NCI-H1436 (cell line): ENCODE data around the gene YES1.
A peak's percentile ranks its signal among the peaks of the same experiment; 100 is the strongest.
"Not testable (repeated sequence)": the region's sequence is repeated elsewhere in the genome, so short reads cannot be mapped to it uniquely, and the experiment has no call there.

ENCODE experiments used
- DNase-seq: peaks from one replicate; lab custom pipeline; 2025; lab: John Stamatoyannopoulos, UW

YES1 gene

DNA sequence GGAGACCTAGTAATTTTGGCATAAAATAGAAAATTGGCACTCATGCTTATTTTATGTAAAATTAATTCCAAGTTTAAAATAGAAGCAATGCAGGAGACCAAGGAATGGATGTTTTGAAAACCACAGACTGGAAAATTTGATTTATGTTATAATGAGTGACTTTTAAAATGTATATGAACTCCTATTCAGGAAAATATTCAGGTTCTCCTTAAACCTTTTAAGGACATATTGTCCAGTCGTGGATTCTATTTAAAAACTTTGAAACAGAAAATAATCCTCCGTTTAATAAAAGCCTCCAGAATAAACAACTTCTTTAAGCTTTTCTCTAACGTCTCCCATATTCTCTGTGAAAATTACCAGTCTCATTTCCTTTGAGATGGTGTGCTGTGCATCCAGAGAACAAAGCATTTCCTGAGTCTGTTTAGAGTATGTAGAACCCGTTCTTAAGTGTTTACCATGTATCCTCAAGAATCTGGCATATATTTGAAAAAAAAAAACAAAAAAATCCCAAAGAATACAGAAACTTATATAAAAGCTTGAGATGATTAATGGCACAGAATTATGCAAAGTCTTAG is 8.6 kb upstream of the YES1 start:
- DNase-seq = no peak

- DNase-seq = no peak
These were observed 4.8 kb upstream of the YES1 start for GRCh38 chr18:816869-817268.

- DNase-seq = no peak
These were observed 4.1 kb upstream of the YES1 start for GRCh38 chr18:816088-816653.

DNA sequence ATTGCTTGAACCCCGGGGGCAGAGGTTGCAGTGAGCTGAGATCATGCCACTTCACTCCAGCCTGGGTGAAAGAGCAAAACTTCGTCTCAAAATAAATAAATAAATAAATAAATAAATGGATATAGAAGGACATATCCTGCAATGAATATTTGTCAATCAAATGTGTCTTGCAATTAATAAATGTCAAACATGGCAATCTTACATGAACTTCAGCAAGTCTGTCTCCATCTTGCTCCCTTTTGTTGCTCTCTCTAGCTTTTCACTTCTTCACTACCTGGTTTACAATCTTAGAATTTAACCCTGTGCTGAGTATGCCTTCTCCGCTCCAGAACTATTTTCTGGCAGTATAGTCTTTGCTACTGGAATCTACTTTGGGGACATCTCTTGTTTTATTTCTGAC is 3.3 kb upstream of the YES1 start:
- DNase-seq = no peak

DNA sequence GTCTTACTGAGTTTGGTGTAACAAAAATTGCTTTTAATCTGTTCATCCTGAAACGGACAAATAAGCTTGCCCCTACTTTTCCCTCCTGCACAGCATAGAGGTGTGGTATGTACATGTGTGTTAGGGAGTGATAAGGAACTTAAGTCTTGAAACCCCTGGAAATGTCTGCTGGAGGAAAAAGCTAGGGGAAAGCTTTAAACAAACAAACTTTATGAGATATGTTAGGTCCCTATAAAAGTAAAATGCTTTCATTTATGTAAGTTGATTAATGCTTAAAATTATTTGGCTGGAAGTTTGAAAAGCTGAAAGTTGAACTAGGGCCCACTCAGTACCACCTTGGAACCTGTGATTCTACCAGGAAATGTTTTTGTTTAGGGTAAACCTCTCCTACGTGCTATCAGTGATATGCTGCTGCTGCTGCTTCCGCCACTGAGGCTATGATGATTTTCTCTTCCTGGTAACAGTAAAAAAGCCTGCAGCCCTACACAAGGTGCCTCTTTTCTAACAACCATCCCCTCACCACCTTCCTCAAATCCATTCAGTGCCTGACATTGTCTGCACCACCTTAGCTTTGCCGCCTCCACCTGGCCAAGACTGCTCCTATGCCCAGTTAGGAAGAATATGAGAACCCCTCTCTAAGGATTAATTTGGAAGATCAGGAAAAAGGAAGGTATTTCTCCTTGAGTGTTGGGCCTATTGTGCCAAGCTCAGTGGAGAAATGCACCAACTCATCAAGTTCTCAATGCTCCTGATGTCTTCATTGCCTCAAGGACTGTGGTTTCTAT is 2.5 kb upstream of the YES1 start:
- DNase-seq = no peak

DNA sequence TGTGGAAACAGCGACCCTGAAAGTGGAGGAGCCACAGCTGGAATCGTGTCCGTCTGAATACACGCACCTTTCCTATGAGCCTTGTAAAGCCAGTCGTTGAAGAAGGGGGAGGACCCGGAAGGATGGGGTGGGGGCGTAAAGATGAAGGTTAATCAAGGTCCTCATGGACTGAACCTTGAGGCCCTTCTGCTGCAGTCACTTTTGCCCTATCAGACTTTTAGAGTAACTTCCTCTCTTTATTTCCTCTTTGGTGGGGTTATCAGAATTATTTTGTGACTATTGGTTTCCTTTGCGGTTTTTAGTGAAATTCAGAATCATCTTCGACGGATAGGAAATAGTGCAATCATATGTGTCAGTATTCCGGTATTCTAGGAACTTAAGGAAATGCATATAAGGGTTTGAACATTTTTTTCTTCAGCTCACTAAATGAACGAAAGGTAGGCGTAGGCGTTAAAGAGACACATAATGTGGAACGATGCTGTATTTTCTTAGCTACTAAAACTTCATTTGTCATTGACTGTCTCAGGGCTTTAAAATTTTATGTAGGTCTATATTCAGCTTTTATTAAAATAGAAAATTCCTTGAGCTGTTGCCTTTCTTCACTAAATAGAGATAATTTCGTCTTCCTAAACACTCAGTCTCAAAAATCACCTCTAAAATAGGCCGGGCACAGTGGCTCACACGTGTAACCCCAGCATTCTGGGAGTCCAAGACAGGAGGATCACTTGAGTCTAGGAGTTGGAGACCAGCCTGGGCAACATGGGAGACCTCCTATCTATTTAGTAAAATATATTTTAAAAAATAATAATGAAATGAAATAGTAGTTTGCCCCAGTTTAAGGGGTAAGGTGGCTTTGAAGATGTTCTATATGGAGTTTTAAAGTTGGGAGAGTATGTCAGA is 1.4 kb upstream of the YES1 start:
- DNase-seq = no peak

- peak; percentile 66 for DNase-seq
These were observed 532 bp upstream of the YES1 start for GRCh38 chr18:812376-813171.

GRCh38 chr18:811182-811891 is 705 bp downstream of the YES1 start:
- no peak for DNase-seq

- DNase-seq = no peak
These were observed 1.9 kb downstream of the YES1 start for GRCh38 chr18:809985-810642.

- DNase-seq = not testable (repeated sequence)
These were observed 2.8 kb downstream of the YES1 start for GRCh38 chr18:809228-809627.

- no peak for DNase-seq
These were observed 3.5 kb downstream of the YES1 start for GRCh38 chr18:808502-808901.

DNA sequence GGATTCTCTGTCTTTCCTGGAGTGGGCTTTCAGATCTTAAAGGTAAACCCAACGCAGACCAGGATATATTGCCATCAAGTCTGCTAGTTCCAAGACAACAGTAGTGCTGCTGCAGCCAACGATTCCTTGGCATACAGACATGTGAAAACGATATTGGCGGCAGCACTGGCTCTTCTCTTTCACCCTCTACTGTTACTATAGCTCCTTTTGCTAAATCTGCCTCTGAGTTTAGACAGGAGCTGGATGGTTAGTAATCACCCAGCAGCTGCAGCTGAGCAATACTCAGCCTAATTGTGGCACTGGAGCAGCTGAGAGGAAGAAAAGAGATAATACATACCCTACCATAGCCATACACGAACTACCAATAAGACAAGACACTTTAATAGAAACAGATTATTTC is 4.0 kb downstream of the YES1 start:
- DNase-seq = peak; percentile 35

DNA sequence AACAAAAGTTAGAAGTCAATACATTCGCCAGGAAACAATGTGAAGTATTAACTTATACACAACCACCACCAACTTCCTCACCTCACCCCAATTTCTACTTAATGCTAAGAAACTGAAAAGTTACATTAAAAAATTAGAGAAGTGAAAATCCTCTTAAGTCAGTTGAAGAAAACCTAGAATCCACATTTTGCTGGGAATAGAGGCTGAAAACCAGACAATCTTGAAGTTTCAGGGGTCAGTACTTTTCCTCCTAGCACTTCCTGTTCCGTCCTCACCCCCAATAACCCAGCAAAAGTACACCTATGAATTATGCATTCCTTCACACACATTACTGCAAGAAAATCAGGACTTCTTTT is 6.3 kb downstream of the YES1 start:
- no peak for DNase-seq

DNA sequence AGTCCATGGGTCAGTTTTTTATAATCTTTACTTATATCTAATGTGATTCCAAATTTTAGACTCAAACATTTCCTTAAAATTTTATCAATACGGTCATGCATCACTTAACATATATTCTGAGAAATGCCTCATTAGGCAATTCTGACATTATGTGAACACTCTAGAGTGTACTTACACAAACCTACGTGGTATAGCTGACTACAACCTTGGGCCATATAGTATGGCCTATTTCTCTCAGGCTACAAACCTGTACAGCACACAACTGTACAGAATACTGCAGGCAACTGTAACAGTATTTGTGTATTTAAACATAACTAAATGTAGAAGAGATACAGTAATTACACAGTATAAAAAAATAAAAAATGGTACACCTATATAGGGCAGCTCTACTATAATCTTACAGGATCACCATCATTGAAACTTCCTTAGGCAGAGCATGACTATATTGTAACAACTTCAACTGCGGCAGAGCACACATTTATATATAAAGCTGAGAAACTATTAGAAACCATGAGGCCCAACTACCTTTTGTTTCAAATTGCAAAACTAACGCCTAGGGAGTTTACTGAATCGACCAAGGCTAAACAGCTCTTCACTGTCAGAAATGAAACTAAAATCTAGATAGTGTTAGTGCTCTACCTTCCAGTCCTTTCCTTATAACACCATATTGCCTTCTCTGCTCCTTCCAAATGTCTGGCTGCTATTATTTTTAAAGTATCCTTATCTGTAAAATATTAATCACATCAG is 6.9 kb downstream of the YES1 start:
- no peak for DNase-seq

GRCh38 chr18:801137-801536 is 10.9 kb downstream of the YES1 start:
- no peak for DNase-seq

GRCh38 chr18:799943-800342 is 12.1 kb downstream of the YES1 start:
- no peak for DNase-seq

GRCh38 chr18:795383-795782 is 16.7 kb downstream of the YES1 start:
- DNase-seq = not testable (repeated sequence)

GRCh38 chr18:789397-789796 is 22.6 kb downstream of the YES1 start:
- no peak for DNase-seq

DNA sequence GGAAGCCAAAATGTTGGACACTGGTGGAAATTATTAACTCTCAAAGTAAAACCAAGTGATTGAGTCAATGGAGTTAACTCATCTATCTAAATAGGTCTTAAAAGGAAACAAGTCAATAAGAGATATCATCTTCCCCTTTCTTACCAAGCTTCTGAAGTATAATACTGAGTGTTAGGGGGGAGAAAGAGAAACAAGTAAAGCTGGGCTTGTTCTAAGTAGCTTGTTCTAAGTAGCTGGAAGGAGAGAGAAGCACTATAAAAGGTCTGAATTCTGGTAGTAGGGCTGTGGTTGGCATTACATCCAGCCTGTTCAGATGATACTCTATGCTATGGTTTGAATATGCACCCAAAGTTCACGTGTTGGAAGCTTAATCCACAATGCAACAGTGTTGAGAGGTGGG is 26.8 kb downstream of the YES1 start:
- no peak for DNase-seq
